NCI-H345 treated with DMSO at 0.1 percent for 48 hours (cell line): ENCODE measurements around the gene VPS13C.

ENCODE experiments used
- DNase-seq: peaks from one replicate; lab custom pipeline; 2025; ENCODE audit not compliant: unreplicated experiment; lab: John Stamatoyannopoulos, UW

VPS13C gene

DNA sequence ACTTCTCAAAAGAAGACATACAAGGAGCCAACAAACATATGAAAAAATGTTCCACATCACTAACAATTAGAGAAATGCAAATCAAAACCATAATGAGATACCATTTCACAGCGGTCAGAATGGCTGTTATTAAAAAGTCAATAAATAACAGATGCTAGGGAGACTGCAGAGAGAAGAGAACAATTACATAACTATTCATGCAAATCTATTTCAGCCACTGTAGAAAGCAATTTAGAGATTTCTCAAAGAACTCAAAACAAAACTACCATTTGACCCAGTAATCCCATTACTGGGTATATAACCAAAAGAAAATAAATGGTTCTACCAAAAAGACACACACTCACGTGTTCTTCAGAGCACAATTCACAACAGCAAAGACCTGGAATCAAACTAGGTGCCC is 116.3 kb downstream of the VPS13C start:
- DNase-seq: no peak

DNA sequence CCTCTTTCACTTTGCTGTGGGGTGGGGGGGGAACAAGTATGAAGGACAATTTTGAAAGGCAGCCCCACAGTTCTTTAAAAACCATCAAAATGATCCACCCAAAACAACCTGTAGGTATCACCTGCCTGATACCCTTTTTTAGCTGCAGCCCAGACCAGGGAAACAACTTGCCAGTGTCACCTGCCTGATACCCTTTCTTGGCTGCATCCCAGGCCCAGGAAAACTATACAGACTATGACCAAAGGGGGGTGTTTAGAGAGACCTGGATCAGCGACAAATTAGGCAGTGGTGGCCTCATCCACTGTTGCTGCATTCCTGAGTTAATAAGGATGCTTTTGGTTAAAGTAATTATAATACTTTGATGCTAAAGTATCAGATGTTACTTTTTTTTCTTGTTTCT is 122.0 kb downstream of the VPS13C start:
- no peak for DNase-seq

DNA sequence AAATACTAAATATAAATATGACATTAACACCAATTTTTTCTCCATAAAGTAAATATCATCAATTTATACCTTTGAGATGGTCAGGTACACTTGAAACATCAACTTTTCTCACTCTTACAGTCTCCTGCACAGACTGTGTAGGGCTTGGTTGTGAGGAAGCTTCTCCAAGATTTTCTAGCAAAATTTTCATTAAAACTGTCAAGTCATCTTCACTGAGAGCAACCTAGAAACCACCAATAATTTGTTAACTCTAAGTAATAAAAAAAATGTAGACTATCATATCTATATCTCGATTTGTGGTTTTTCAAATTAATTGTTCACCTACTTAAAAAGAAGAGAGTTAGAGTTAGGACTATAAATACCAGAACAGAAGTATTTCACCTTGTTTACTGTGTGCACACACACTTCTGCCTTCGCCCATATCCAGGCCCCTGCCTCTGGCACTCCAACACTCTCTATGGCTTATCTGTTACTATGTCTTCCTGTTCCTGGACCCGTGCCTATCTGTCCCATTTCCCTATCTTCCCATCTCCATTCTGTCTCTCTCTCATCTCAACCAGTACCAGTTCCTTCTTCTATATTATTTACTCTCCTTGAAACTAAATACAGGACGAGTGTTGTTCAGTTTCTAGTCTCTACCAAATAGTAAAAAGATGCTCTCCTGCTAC is 123.6 kb downstream of the VPS13C start:
- DNase-seq: no peak

DNA sequence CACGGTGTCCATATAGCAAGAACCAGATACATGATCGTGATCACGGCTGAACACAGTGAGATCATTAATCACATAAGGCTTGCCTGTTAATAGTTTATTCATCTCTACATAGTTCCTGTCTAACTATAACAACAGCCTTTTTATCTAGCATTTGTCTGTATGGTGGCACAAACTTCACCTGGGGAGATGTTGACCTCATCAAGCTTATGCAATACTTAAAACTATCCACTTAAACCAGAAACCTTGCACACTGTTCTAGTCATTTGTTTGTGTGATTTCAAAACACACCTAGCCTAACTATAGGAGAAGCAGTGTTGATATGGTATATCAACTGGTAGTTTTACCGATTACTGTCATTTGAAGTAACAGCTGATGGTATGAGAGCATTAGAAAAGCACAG is 124.8 kb downstream of the VPS13C start:
- DNase-seq: no peak

DNA sequence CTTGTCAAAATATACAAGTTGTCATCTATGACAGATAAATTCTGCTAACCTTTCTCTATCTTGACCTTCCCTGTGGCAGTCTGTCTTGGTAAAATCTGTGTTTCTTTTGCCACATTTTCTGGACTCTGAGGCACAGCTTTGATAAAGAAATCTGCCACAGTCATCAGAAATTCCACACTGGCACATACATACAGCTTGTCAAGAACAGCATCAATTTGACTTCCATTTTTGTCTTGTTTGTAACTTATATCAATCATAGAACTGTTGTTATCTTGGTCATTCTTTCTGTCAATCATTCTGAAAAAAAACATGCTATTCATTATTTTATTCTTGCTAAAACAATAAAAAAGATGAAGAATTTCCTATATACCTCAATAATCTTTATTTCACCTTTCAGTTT is 130.8 kb downstream of the VPS13C start:
- no peak for DNase-seq

DNA sequence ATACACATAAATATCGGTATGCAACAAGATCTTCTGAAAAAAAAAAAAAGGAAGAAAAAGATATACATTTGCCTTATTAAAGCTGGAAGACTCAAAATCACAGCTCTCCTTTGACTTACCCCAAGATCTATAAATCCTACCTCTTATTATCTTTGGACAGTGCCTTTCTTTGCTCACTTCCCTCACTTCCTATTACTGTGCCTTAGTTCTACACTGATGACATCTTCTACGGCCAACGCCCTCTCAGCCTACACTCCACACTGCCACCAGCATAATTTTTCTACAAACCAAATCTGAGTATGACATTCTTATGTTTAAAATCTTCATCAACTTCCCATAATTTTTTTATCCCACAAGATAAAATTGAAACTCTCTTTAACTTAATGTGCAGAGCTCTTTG is 137.1 kb downstream of the VPS13C start:
- DNase-seq: no peak

DNA sequence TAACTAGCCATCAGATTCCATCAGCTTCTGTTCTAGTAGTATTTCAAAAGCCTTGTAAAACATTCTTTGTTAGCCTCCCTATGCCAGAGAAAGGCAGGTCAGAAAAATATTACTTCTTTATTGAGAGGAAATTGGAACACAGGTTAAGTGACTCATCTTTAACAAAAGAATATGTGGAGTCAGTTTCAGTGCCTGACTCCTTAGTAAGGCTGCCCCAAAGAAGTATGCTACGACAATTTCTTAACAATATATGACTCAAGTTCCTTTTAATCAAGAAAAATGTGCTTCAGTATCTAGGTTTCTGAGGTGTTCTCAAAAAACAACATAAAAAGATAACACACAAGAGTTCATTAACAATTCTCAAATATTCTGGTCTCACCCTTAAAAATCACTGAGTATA is 139.2 kb downstream of the VPS13C start:
- no peak for DNase-seq

DNA sequence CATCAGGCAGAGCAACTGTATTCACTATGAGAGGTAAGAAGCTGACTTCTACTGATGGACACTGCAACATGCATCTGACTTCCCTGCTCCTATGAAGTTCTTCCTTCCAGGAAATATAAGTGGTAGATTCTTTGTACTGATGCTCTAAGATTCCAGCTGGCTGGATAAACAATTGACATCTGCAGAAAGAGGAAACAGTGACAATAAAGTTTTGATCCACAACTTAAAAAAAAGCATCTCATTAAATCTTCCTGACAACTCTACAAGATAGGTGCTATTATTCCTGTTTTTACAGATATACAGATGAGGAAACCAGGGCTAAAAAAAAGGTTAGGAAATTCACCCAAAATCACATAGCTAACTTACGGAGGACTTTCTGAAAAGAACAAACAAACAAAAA is 142.8 kb downstream of the VPS13C start:
- no peak for DNase-seq

DNA sequence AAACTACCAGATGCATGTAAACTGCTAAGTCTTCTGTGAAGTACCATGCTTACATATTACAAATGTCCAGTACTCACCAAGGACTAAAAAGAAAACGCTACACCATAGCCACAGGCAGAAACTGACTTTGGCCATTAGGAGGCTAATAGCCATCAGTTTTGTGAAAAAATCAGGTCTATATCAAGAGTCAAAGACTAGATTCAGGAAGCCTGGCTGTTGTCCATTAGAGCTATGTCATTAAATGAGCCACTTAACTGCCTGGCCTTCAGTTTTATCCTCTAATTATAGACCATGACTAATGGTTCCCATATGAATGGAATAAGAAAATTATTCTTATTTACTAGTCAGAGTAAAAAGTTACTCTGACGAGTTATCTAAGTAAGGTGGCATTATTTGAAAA is 144.1 kb downstream of the VPS13C start:
- no peak for DNase-seq

DNA sequence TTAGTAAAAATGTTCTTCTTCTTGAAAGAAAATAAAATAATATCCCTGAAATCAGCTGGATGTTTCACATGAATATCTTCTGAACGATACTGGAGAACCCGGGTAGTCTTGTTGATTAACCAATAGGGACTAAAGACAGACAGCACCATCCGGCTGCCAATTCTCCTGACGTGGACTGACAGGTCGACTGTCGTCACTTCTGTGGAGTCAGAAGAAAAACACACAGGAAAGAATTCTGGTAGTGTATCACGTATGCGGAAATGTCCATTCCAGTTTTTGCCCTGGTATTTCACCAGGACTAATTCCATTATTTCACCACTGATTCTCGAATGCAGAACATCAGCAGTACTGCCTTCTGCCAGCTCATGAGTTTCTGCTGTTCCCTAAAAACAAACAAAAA is 144.6 kb downstream of the VPS13C start:
- no peak for DNase-seq

DNA sequence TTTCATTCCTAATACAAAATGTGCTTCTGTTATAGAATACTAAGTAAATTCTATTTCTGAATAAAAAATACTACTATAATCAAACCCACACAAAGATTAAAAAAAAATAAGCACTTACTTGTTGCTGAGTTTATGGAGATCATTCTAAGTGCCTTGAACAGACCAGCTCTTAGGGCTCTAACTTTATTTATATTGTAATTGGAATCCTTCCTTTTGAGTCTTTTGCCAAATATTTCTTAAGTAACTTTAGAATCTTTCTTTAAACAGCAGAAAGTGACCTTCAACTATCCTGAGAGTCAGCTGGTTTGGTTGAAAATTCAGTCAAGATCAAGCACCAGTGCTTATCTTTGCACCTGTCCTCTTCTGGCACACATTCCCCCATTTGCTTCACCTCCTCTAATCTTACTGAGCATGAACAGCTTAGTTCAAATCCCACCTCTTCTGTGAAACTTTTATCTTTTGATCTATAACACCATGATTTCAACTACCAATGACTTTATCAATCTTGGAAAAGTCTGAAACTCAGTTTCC is 149.3 kb downstream of the VPS13C start:
- no peak for DNase-seq

DNA sequence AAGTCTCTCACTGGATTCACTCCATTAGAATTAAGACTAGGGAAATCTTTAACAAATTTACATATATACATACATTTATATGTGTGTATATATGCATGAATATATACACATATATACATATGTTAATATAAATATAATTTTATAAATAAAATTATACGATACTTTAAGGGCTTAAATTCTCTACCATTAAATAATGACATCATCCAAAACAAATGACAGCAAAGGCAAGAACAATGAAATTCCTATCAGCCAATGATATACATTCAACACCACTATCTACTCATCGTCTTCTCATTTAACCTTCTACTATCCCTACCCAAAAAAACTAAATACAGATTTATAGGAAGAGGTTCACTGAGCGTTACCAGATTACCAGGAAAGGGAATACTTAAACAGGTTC is 152.0 kb downstream of the VPS13C start:
- no peak for DNase-seq

DNA sequence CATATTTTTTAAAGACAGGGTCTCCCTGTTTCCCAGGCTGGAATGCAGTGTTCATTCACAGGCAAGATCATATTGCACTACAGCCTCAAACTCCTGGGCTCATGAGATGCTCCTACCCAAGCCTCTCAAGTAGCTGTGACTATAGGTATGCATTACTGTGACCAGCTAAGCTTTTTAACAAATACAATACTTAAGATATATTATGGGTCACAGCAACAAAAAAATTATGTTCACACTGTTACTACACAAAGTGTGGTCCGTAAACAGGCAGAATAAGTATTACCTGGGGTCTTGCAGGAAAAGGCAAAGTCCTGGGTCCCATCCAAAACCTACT is 152.5 kb downstream of the VPS13C start:
- no peak for DNase-seq

DNA sequence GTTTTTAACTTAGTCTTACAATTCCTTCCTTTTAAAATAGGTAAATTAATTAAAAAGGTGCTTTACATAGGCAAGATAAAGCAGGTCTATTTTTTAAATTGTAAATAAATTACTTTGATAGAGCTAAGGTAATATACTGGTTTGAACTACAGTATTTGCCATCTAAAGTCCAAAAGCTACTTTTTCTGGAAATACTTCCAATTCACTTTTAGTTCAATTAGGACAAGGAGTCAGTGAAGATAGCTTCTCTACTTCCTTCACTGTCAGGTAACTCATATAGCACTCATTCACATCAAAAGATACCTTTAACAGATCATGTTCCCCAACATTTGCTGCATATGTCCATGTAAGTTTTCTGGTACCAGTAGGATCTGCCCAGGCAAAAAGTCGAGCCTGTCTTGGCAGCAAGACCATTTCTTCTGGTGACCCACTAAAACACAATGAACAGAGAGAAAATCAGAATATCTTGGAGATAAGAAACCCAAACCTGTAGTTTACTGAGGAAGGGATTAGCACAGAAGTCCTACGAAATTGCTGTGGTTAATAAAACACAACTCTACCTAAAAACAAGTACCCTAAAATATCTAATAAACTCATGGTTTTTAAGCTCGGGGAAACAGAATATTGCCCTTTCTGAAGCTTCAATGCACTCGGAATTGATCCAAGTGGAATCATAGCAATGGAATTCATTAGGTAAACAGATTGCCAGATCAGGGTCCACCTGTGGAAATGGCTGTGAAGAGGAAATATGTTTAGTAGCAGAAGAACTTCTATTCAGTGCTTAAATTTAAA is 153.1 kb downstream of the VPS13C start:
- DNase-seq: no peak

DNA sequence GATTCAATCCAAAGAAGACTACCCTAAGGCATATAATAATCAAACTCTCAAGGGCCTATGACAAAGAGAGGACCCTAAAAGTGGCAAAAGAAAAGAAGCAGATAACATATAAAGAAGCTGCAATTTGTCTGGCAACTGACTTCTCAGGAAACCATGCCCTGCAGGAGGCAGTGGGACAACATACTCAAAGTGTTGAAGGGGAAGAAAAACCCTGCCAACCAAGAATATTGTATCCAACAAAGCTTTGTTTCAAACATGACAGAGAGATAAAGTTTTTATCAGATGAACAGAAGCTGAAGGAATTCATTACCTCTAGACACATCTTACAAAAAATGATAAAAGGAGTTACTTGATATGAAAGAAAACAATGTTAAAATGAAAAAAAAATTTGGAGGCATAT is 167.1 kb downstream of the VPS13C start:
- DNase-seq: no peak

DNA sequence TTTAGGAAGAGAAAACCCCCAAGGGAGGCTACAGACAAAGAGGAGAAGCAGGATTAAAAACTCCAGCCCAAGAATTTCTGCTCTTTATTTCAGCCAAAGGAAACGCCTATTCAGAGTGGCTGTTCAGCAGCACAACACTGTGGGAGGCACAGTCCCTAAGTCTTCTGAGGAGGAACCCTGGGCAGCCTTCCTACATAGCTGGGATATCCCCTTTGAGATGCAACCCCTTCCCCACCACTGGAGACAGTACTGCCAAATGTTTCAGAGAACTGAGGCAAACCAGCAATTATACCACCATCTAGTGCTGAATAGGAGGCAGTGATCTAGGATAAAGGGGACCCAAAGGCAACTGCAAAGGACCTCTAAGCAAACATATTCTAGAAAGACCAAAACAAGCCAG is 168.1 kb downstream of the VPS13C start:
- DNase-seq: no peak

DNA sequence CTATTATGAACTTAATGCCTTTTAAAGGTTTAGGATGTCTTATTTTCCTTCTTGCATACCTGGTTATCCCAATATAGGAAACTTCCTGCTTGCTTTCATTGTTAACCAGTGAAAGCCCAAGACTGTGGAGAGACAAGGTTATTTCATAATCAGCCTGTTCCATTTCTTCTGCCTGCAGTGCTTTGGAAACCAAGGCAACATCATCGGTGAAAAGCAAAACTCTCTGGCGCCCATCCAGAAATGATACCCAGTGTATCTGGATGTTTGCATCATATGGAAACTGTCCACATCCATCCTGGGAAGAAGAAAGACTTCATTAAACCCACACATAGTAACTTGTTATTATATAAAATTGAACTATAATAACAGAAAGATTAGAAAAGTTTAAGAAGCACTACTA is 170.1 kb downstream of the VPS13C start:
- DNase-seq: no peak

DNA sequence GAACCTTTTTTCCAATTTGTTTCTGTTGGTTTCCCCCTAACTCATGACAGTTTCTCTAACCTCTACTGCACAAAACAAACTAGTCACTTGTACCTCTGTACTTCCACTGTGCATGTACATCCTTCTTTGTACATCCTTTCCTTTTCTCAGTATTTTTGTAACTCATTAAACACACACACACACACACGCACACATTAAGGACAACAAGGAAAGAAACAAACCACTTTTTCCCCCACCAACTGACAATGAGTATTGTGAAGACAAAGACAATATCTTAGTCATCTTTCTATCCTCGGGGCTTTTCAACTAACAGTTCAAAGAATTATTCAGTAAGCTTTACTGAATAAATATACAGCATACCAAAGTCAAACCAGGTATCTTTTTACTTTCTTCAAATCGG is 170.5 kb downstream of the VPS13C start:
- no peak for DNase-seq

DNA sequence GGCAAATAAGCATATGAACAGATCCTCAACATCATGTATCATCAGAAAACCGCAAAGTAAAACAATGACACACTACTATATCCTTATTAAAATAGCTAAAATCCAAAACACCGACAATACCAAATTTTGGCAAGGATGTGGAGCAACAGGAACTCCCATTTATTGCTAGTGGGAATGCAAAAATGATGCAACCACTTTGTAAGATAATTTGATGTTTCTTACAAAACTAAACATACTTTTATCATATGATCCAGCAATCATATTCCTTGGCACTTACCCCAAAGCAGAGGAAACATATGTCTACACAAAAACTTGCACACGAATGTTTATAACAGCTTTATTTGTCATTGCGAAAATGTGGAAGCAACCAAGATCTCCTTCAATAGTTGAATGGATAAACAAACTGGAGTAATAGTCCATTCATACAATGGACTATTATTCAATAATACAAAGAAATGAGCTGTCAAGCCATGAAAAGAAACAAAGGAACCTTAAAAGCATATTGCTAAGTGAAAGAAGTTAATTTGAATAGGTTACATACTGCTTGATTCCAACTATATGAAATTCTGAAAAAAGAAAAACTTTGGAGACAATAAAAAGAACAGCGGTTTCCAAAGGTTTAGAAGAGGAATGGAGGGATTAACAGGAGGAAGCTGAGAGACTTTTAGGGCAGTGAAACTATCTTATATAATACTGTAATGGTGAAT is 172.0 kb downstream of the VPS13C start:
- no peak for DNase-seq

DNA sequence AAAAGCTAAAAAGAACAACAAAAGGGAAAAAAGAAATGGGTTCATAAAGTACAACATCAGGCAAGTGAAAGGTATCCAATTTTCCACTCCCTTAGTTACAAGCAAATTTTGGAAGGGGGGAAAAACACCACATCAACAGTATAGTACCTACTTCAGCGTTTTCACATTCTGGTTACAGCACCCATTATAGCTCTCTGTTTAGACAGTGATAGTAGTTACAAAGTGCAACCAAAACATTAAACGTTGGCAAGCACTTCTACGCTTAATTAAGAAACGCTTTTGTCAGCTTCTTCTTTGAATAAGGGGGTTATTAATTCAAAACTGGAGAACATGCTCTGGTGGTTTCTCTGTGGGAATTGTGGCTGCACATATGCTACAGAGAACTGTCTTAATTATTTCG is 180.2 kb downstream of the VPS13C start:
- DNase-seq: no peak

DNA sequence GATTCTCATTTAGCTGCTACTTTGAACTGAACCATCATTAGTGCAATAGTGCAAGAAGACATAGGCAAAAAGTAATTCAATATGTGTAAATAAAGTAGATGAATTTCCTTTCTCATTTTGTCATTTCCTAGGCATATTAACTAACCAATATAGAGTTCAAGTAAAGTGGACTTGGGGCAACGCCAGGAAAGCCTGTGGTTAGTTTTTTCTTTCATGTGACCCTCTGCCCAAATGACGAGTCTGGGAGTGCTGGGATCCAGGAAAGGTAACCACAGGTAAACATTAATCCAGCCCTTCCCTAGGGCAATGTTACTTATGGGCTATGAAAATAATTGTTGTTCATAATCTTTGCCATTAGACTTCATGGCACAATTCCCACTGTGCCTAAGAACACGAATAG is 181.0 kb downstream of the VPS13C start:
- DNase-seq: no peak

DNA sequence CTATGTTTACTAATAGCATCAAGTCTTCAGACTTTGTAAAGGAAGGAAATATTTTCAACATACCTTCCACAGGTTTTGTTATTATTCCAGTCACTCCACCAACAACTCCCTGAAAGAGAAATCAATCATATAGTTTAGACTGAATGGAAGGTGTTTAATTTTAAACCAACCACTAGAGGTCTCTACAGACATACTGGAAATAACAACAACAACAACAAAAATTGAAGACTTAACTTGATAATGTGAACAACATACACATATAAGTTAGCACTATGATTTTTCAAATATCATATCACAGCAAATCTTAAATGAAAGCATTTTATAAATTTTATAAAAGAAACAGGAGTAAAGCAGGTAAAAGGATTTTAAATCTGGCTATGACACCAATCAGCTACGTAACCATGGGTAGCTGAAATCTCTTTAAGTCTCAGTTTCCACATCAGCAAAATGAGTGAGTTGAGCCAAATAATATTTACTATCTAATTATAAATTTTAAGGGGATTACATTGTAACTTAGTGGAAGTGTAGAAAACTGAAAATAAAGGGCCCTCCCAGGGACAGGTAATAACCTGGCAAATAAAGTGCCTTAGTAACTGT is 188.2 kb downstream of the VPS13C start:
- DNase-seq: no peak
